ELF-1 (cell line): ENCODE data around the gene LRG1.

Experiments
- DNase-seq: peaks from one replicate; pipeline ENCODE4 v3.0.0-alpha.2; 2016; ENCODE audit warnings: low read depth, low spot score

Gene LRG1

DNA sequence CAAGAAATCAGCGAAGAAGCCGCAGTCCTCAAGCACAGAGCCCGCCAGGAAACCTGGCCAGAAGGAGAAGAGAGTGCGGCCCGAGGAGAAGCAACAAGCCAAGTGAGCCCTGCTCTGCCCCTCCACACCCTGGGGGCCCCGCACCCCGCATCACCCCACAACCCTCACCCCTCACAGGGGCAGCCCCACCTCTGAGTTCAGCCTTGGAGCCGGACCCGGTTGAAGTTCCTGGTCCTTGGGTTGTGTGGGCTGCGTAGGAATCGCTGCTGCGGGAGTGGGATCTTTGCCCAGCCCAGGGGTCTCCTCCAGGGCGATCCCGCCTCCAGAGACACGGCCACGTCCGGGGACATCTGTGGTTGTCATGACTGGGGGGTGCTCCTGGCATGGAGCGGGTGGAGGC, 43.5 kb downstream of the LRG1 start:
- DNase-seq, result no peak

DNA sequence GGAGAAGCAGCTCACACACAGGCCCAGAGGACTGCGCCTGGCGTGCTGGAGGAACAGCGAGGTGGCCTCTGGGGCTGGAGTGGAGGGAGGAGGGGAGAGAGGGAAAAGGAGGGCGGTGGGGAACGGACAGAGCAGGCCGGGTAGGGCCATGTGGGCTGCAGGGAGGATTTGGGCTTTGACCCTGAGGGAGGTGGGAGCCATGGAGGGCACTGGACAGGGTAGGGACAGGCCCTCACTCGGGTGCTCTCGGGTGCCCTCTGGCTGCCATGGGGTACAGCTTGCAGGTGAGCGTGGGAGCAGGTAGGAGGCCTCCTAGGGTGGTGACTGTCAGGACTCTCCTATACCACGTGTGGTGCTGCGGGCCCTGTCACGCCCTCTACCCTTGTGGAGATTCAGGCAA, 44.4 kb downstream of the LRG1 start:
- DNase-seq, result no peak

- no peak for DNase-seq
Measured at GRCh38 chr19:4494691-4495064, 45.2 kb downstream of the LRG1 start.

- DNase-seq, result no peak
Measured at GRCh38 chr19:4493929-4494690, 45.7 kb downstream of the LRG1 start.

DNA sequence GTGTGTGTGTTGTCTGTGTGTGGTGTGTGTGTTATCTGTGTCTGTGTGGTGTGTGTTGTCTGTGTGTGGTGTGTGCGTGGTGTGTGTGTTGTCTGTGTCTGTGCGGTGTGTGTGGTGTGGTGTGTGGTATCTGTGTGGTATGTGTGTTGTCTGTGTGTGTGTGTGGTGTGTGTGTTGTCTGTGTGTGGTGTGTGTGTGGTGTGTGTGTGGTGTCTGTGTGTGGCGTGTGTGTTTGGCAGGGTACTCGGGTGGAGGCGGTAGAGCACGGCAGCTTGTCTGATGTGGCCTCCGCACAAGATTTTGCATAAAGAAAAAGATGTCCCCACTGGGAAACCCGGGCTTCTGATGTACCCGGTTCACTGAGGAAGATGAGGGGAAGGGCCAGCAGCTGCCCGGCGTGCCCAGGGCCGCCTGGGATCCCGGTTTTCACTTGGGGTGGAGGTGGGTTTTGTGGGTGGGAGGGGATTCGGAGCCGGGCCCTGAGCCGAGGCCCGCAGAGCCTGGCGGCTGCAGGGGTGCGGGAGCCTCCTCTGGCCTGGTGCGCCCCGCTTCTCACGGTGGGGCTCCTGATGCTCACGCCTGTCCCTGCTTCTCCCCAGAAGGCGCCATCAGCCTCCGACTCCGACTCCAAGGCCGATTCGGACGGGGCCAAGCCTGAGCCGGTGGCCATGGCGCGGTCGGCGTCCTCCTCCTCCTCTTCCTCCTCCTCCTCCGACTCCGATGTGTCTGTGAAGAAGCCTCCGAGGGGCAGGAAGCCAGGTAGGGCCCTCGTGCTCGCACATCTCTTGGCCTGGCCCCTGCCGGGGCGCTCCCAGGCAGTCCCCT, 46.5 kb downstream of the LRG1 start:
- DNase-seq, result no peak

DNA sequence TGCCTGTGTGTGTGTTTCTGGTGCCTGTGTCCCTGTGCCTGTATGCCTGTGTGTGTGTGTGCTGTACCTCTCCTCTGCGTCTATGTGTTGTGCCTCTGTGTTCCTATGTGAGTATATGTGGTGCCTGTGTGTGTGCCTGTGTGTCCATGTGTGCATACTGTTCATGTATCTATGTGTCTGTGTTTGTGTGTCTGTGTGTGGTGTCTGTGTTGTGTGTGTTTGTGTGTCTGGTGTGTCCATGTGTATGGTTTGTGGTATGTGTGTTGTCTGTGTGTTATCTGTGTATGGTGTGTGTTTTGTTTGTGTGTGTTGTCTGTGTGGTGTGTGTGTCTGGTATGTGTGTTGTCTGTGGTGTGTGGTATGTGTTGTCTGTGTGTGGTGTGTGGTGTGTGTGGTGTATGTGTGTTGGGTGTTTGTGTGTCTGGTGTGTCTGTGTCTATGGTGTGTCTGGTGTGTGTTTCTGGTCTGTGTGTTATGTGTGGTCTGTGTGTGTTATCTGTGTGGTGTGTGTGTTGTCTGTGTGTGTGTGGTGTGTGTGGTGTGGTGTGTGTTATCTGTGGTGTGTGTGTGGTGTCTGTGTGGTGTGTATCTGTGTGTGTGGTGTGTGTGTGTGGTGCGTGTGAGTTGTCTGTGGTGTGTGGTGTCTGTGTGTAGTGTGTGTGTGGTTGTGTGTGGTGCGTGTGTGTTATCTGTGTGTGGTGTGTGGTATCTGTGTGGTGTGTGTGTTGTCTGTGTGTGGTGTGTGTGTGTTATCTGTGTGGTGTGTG, 47.3 kb downstream of the LRG1 start:
- no peak for DNase-seq

DNA sequence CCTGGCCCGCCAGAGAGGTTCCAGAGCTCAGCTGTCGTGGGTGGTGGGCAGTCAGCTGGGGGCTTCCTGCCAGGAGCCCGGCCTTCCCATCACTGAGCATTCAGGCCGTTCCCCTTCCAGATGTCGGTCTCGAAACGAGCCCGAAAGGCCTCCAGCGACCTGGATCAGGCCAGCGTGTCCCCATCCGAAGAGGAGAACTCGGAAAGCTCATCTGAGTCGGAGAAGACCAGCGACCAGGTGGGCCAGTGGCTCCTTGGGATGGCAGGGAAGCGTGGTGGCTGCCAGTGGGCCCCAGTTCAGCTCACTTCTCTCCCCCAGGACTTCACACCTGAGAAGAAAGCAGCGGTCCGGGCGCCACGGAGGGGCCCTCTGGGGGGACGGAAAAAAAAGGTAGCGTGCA, 48.4 kb downstream of the LRG1 start:
- no peak for DNase-seq

GRCh38 chr19:4488496-4488895, 51.3 kb downstream of the LRG1 start:
- DNase-seq, result no peak

DNA sequence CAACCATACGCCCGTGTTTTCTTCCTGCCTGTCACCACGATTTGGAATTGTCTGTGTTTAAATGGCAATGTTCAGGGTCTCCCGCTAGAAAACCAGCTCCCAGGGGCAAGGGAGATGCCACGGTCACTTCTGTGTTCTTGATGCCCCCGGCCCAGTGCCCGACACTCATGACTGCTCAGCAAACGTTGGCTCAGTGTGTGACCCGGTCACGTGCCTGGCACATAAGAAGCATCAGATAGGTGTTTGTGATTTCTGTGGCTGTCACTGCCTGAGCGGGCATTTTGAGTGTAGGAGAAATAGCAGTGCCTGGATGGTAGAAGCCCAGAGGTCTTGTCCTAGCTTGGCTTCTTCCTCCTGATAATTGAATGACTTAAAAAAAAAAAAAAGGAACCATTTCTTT, 52.3 kb downstream of the LRG1 start:
- DNase-seq, result no peak
